Activated naive CD4-positive, alpha-beta T cell treated with anti-CD3 and anti-CD28 coated beads, Interleukin-2, amount 50 U/mL, for 72 hours (primary cell): ENCODE data around the gene IQCH. TPM values are rescaled to one million over a fixed set of nuclear protein-coding genes. Genes with fewer than 3 reads are reported as not detected.
A peak's percentile ranks its signal among the peaks of the same experiment; 100 is the strongest.

Experiments used
- ATAC-seq, 2 donors: fragments of 150-1000 bp; cut with Tn5 transposase; 2 replicates each; pipeline ENCODE4 v1.10.0; 2021; ENCODE audit warnings: mild to moderate bottlenecking in 2 of 2, moderate library complexity in 2 of 2
- DNase-seq, 2 donors: peaks; one replicate each; pipeline ENCODE4 v3.0.0; 2021 to 2022; ENCODE audit warnings: low spot score in 2 of 2
- H3K27ac Mint-ChIP-seq, 2 donors: one replicate each; pipeline ENCODE4 v1.8.0; 2022; ENCODE audit warnings: mild to moderate bottlenecking in 2 of 2, mixed read lengths in 2 of 2
- H3K36me3 Mint-ChIP-seq, 2 donors: one replicate each; pipeline ENCODE4 v1.8.0; 2022; ENCODE audit warnings: mixed read lengths in 2 of 2
- H3K9me3 Mint-ChIP-seq, 2 donors: one replicate each; pipeline ENCODE4 v1.8.0; 2022; ENCODE audit warnings: mixed read lengths in 2 of 2
- total RNA-seq, 2 donors: library from RNA; stranded (reverse); gene quantifications; one replicate each; pipeline ENCODE4 v1.2.3, GENCODE V29; 2022

IQCH gene
- total RNA-seq, 2 donors from 2014 or later = 0.75 to 2.3 TPM

DNA sequence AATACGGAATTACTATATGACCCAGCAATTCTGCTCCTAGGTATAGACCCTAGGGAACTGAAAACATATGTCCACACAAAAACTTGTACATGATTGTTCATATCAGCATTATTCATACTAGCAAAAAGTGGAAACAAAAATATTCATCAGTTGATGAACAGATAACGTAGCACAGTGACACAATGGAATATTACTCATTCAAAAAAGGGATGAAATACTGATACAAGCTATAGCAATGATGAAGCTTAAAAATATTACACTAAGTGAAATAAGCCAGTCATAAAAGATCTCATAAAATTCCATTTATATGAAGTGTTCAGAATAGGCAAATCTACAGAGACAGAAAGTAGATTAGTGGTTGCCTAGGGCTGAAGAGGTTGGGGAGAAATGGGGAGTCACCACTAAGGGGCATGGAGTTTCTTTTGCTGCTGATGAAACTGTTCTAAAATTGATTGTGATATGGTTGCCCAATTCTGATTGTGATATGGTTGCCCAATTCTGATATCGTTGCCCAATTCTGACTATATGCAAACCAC is 276.9 kb downstream of the IQCH start:
- Mint-ChIP-seq H3K36me3 (no peaks in the 10 kb centered on the region), H3K27ac (no peak overlapping the region), H3K9me3 (no peaks in the 10 kb centered on the region)
- DNase-seq = no peak
- ATAC-seq = peak; percentile 75 to 76

DNA sequence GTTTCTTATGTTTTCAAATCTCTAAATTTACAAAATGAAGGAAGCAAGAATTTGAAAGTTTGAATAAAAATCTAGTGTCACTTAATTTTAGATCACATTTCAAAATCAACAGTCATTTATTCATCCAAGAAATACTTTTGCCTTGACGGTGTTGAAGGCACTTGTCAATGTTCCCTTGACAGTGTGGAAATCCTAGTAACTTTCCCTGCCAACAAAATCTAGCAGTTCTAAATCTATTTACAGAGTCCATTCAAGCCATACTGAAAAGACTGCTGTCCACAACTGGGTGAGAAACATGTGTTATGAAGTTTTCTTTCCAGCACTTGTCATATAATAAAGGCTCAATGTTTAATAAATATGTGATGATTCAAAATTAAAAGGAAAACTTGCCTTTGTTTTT is 279.3 kb downstream of the IQCH start:
- H3K36me3 Mint-ChIP-seq = no peaks in the 10 kb centered on the region
- no peak overlapping the region for H3K27ac Mint-ChIP-seq
- H3K9me3 Mint-ChIP-seq = no peaks in the 10 kb centered on the region
- ATAC-seq (no peak), DNase-seq (no peak)

DNA sequence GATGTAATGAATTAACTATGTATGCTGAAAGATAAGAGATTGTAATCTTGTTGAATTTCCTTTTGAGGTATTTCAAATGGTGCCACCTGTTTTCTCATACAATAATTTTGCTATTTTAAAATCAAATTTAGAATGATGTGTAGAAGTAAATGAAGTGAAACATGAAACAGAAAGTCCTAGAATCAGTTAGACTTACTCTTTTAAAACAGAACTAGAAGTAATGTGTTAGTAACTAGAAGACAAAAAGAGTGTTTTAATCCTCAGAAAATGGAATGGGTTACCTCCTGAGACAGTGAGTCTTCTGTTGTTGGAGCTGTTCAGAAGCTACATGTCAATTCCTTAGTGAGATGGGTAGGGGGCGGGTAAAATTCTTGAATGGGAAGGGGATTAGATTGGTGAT is 279.8 kb downstream of the IQCH start:
- H3K9me3 Mint-ChIP-seq = no peaks in the 10 kb centered on the region
- DNase-seq = no peak
- ATAC-seq = no peak
- no peaks in the 10 kb centered on the region for H3K36me3 Mint-ChIP-seq
- H3K27ac Mint-ChIP-seq = no peak overlapping the region

DNA sequence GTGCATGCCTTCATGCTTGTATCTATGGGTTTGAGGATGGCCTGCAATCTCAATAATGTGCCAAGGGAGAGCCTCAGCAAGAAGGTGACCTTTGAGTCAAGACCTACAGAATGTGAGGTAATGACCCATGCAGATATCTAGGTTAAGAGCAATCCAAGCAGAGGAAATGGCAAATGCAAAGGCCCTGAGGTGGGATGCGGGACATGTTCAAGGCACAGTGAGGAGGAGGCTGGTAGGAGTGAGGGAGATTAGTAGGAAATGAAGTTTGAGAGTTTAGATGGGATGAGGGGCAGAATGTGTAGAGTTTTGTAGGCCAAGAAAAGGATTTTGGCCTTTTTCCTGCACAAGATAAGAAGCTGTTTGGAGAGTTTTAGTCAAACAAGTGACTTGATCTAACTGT is 283.2 kb downstream of the IQCH start:
- no peak overlapping the region for H3K27ac Mint-ChIP-seq
- H3K9me3 Mint-ChIP-seq = no peaks in the 10 kb centered on the region
- ATAC-seq (no peak), DNase-seq (no peak)
- peaks cover 5 to 8% of the 10 kb centered on the region in 2 donors for H3K36me3 Mint-ChIP-seq

DNA sequence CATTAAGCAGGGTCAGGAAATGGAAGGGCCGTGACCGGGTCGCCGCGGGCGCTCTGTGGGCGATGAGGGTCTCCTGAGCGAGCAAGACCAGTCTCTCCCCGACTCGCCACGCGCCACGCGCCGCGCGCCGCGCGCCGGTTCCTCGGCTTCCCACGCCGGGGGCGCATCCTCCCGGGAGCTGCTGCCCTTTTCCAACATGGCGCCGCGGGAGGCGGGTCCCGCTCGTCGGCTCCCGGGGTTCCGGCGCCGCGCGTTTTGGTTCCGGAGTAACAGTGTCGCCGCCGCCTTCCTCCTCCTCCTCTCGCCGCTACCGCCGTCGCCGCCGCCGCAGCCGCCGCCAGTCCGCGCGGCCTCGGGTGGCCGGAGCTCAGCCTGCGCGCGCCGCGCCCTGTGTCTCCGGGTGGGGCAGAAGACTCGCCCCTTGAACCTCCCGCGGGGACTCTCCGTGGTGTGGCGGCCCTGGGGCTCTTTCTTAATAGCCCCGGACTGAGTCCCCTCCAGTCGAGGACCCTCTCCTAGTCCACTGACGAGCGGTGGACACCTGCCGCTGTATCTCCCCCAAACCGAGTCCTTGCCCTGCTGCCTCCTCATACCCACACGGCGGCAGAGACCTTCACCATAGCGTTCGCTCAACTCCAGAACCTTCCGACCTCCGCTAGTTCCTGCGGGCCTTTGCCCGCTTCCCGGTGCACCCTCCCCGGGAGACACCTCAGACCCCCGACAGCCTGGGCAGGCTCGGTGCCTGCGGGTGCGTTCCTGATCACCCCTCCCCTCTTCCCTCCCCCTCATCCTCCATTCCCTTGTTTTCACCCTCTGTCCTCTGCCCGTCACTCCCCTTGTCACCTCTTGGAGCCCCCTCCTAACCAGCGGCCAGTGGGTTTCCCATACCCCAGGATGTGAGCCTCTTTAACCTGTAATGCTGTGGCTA is 288.1 kb downstream of the IQCH start, which contains the start of gene MAP2K5:
Gene MAP2K5, plus strand, starts transcription at position 284 of the 928 bp plus-strand sequence. Its CDS starts 633 bp downstream, at position 917.
- ATAC-seq (peak; percentile 71 to 79), DNase-seq (peak; percentile 80 to 82)
- no peaks in the 10 kb centered on the region for H3K9me3 Mint-ChIP-seq
- peak within 1 kb of the TSS; percentile 91 to 94 for H3K27ac Mint-ChIP-seq
- H3K36me3 Mint-ChIP-seq = peaks cover 8 to 11% of the 10 kb centered on the region in 2 donors

DNA sequence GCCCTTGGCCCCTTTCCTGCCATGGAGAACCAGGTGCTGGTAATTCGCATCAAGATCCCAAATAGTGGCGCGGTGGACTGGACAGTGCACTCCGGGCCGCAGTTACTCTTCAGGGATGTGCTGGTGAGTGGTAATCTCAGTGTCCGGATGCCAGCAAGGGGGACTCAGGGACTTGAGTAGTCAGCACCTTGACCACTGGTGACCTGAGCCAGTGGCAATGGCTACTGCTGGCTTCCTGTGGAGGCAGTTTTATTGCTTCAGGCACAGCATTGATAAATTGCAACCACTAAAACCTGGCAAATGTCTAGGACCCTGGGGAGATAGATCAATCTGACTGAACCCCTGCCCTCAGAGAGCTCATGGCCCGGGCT is 288.7 kb downstream of the IQCH start:
- peaks cover 8 to 11% of the 10 kb centered on the region in 2 donors for H3K36me3 Mint-ChIP-seq
- DNase-seq (no peak), ATAC-seq (no peak)
- peak overlapping the region; percentile 91 to 94 for H3K27ac Mint-ChIP-seq
- no peaks in the 10 kb centered on the region for H3K9me3 Mint-ChIP-seq

DNA sequence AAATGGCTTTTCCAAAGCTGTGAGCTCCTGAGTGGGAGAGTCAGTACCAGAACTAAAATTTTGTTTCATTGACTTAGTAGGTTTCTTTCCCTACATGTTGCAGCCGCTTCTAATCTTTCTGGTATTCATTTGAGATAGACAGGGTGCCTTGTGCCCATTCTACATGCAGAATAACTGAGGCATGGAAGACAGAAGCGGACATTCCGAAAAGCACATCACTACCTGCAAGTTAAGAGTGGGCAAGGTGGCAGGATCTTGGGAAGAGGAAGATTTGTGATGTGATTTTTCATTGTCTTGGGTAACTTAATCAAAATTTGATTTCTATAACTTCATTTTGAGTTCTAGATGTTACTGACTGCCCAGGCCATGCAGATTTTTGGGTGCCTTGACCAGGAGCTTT is 289.9 kb downstream of the IQCH start:
- Mint-ChIP-seq H3K36me3 (peaks cover 8 to 11% of the 10 kb centered on the region in 2 donors), H3K9me3 (no peaks in the 10 kb centered on the region), H3K27ac (no peak overlapping the region)
- DNase-seq (no peak), ATAC-seq (no peak)

DNA sequence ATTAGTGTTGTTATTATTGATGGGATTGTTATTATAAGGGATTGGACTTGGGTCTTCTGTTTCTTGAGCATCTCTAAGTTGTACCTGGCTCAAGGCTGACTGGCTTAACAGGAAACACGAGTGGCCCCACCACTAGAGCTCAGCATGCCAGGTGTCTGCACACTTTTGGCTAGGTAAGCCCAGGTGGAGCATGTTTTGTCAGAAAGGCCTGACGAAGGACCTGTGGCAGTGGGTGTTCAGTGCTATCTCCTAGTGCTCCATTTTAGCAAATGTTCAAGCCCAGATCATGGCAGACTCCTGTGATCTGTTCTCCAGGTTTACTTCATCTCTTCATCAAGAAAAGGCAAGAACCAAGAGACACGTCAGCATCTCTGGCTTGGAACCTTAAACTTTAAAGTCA is 291.3 kb downstream of the IQCH start:
- H3K27ac Mint-ChIP-seq = peak overlapping the region in 1 of 2 donors; percentile 41
- DNase-seq = no peak
- H3K36me3 Mint-ChIP-seq = peaks cover 8 to 11% of the 10 kb centered on the region in 2 donors
- H3K9me3 Mint-ChIP-seq = no peaks in the 10 kb centered on the region
- no peak for ATAC-seq

DNA sequence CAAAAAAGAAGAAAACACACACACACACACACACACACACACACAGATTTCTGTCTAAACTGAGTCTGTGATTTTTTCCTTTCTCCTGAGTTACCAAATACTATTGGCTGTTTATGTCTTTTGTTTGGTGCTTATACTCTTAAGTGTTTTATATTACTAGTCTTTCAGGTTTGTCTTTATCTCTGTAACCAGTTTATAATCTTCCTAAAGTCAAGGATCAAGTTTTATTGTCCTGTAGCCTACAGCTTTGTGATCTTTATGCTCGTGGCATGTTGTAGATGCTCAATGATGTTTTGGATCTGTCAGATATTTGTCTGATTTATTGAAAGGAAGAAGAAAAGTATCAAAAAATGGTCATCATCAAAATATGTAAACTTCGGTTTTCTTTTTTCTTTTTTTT is 292.5 kb downstream of the IQCH start:
- DNase-seq = no peak
- Mint-ChIP-seq H3K36me3 (peaks cover 3 to 8% of the 10 kb centered on the region in 2 donors), H3K9me3 (no peaks in the 10 kb centered on the region), H3K27ac (peak overlapping the region in 1 of 2 donors; percentile 41)
- no peak for ATAC-seq

DNA sequence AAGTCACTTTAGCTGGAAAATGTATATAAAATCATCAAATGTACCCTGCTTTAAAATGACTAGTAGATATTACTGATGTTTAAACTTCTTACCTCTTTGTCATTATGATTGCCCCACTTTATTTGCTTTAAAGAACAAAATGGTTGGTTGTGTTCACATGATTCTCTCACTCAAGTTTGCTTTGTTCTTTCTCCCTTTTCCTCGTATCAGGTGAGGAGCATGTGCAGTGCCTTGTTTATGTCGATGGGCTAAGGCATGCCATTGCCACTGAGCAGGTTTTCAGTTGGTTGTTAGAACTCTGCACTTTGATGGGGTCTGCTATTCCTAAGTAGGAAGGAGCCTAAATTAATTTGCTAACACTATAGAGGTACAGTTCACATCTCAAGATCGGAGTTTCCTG is 293.2 kb downstream of the IQCH start:
- peaks cover 0 to 6% of the 10 kb centered on the region in 2 donors for H3K36me3 Mint-ChIP-seq
- no peak for DNase-seq
- no peak for ATAC-seq
- no peak overlapping the region for H3K27ac Mint-ChIP-seq
- no peaks in the 10 kb centered on the region for H3K9me3 Mint-ChIP-seq

DNA sequence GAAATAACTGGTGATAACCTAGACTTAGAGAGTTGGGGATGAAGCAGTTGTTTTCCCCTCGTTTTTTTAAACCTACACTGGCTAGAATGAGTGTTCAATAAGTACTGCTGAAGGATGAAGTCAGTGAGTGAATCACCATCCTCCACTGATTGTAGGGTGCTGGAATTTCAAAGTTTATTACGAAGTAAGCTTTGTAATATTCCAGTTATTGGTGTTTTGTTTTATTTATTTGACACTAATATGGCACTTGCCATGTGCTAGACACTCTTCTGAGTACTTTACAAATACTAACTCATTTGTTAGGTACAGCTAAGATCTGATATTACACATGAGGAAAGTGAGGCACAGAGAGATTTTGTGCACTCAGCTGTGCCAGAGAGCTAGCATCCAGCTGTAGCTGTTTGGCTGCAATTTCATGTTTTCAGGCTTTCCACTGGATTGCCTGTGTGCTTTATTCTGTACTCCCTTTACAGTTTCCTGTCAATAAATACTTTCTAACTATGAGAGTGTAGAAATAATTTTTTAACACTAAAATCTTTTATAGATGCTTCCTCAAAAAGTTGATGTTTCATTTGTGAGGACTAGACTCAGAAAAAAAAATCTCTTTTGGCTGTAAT is 293.8 kb downstream of the IQCH start:
- peaks cover 0 to 6% of the 10 kb centered on the region in 2 donors for H3K36me3 Mint-ChIP-seq
- no peaks in the 10 kb centered on the region for H3K9me3 Mint-ChIP-seq
- no peak overlapping the region for H3K27ac Mint-ChIP-seq
- DNase-seq = no peak
- no peak for ATAC-seq

DNA sequence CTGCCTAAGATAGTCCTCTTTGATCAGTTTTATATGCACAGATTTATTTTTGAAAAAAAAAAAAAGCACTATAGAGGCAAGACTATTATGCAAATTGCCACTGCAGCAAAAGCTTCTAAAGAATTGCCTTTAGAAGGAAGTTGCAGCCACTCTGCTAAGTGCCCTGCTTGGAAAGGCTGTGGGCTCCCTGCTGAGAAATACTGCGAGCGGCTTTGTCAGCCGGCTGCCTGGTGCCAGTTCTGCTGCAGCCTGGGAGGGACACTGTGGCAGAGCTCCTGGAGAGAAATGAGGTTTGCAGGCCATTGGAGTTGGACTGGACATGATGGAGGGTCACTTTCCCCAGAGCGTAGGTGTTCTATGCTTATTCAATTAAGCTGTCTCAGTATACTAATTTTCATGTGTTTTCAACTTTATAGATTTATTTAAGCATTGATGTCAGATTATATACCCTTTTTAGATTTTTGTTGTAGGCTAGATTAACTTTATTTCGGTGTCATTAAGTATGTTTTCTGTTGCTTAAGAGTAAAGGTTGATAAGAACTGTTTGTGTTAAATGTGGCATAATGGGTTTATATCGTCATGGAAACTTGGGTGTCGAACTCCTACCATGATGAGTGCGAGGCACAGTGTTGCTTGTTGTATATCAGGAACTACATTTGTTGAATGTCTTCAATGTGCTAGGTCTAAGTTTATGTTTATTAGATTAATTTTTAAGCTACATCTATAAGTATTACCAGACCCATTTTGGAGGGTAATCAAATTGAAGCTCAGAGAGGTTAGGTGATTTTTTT is 294.5 kb downstream of the IQCH start:
- H3K36me3 Mint-ChIP-seq = peaks cover 0 to 5% of the 10 kb centered on the region in 2 donors
- no peak overlapping the region for H3K27ac Mint-ChIP-seq
- no peaks in the 10 kb centered on the region for H3K9me3 Mint-ChIP-seq
- ATAC-seq = no peak
- no peak for DNase-seq

DNA sequence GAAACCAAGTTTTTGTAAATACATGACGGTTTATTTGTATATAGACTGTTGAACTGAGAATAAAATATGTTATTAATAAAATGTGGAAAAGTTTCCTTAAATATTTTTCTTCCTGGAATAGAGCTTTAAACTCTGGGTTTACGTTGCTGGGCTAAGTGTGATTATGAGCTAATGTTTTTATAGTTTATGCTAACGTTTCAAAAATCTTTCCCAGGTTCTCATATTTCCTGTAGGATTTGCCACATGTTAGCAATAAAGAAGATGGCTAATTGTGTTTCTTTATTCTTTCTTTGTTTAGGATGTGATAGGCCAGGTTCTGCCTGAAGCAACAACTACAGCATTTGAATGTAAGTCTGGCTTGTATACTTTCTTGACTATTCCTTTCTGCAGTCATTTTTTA is 295.1 kb downstream of the IQCH start:
- Mint-ChIP-seq H3K27ac (no peak overlapping the region), H3K36me3 (peaks cover 0 to under 1% of the 10 kb centered on the region in 2 donors), H3K9me3 (no peaks in the 10 kb centered on the region)
- no peak for ATAC-seq
- DNase-seq = no peak

DNA sequence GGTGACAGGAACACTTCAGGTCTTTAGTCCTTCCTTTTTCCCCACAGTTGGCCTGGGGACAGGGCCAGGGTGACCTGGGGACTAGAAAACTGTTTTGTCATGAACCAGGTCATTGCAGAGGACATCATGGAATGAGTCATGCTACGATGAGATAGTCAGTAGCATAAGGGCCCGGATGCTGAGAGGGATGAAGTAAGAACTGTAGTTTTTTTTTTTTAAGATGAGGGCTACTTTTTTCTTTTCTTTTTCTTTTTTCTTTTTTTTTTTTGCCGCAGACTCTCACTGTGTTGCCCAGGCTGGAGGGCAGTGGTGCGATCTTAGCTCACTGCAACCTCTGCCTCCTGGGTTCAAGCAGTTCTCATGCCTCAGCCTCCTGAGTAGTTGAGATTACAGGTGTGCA is 295.9 kb downstream of the IQCH start:
- no peak for DNase-seq
- no peaks in the 10 kb centered on the region for H3K9me3 Mint-ChIP-seq
- H3K36me3 Mint-ChIP-seq = peaks cover 0 to 4% of the 10 kb centered on the region in 2 donors
- ATAC-seq = peak in 1 of 2 donors; percentile 63
- peak overlapping the region in 1 of 2 donors; percentile 47 for H3K27ac Mint-ChIP-seq

DNA sequence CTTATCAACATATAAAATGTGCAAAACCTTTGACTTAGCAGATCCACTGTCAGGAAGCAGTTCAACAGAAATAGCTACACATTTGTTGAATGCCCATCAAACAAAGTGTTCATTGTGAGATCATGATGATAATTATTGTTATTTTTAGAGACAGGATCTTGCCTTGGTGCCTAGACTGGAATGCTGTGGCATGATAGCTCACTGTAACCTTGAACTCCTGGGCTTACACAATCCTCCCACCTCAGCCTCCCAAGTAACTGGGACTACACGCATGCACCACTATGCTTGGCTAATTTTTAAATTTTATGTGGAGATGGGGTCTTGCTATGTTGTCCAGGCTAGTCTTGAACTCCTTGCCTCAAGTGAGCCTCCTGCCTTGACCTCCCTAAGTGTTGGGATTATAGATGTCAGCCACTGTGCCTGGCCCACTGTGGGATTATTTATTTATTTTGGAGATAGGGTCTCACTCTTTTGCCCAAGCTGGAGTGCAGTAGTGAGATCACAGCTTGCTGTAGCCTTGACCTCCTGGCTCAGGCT is 296.7 kb downstream of the IQCH start:
- ATAC-seq (no peak), DNase-seq (no peak)
- H3K9me3 Mint-ChIP-seq = no peaks in the 10 kb centered on the region
- no peak overlapping the region for H3K27ac Mint-ChIP-seq
- peaks cover 0 to 4% of the 10 kb centered on the region in 2 donors for H3K36me3 Mint-ChIP-seq
